SK-N-SH (cell line): ENCODE data around the gene TRPM3. TPM values are rescaled to one million over a fixed set of nuclear protein-coding genes. Genes with fewer than 3 reads are reported as not detected.

ENCODE experiments used
- CTCF ChIA-PET: fragments of 300-600, 350-600 bp; formaldehyde crosslinking; extraction: SDS; loops from one replicate; lab custom pipeline; 2021; lab: Yijun Ruan, JAX
- POLR2A ChIA-PET: fragments of 350-600 bp; sonication (Branson Sonifier 250); formaldehyde crosslinking; extraction: SDS; loops from one replicate; lab custom pipeline; 2020; ENCODE audit warnings: antibody characterized with exemption, inconsistent platforms; lab: Yijun Ruan, JAX
- DNase-seq: peaks from one replicate; pipeline ENCODE4 v3.0.0; 2012
- H2AFZ ChIP-seq: fragments of 200-600 bp; sonication (generic); 2 replicates; pipeline ENCODE4 v1.8.1; 2016; ENCODE audit warnings: antibody characterized with exemption, mild to moderate bottlenecking, low read depth
- H3F3A ChIP-seq: fragments of 200-600 bp; sonication (generic); replicated peaks from 2 replicates; pipeline ENCODE3; 2016; ENCODE audit warnings: antibody characterized with exemption, mild to moderate bottlenecking; ENCODE audit not compliant: insufficient read depth
- H3K27ac ChIP-seq, 2 experiments: fragments of 200-500 bp in 1 of 2; fragments of 200-600 bp in 1 of 2; sonication (Bioruptor generic) in 1 of 2; sonication (generic), shearing (Covaris generic) in 1 of 2; 2 replicates each; pipeline versions ENCODE4 v1.5.1 to v1.6.1; 2014 to 2016; ENCODE audit warnings: low read depth in 2 of 2, inconsistent platforms in 1 of 2, low read length in 1 of 2, mild to moderate bottlenecking in 1 of 2, mixed read lengths in 1 of 2
- H3K27me3 ChIP-seq: fragments of 200-600 bp; sonication (generic), shearing (Covaris generic); 2 replicates; pipeline ENCODE4 v1.6.1; 2016; ENCODE audit warnings: mixed run types; ENCODE audit not compliant: insufficient read depth
- H3K36me3 ChIP-seq, 2 experiments: fragments of 200-500 bp in 1 of 2; fragments of 200-600 bp in 1 of 2; sonication (Bioruptor generic) in 1 of 2; sonication (generic) in 1 of 2; replicated peaks in 1 of 2; 2 replicates each; pipeline versions ENCODE3 to v1.5.1; 2014 to 2016; ENCODE audit warnings: low read length in 1 of 2, mild to moderate bottlenecking in 1 of 2; ENCODE audit not compliant: insufficient read depth in 2 of 2, control insufficient read depth in 1 of 2
- H3K4me1 ChIP-seq, 2 experiments: fragments of 200-500 bp in 1 of 2; fragments of 200-600 bp in 1 of 2; sonication (Bioruptor generic) in 1 of 2; sonication (generic), shearing (Covaris generic) in 1 of 2; 2 replicates each; pipeline versions ENCODE4 v1.5.1 to v1.6.1; 2014 to 2016; ENCODE audit warnings: low read depth in 1 of 2, low read length in 1 of 2, mixed run types in 1 of 2; ENCODE audit not compliant: insufficient read depth in 2 of 2, control insufficient read depth in 1 of 2
- H3K4me2 ChIP-seq: fragments of 200-600 bp; sonication (generic), shearing (Covaris generic); 2 replicates; pipeline ENCODE4 v1.6.1; 2017; ENCODE audit warnings: mixed run types
- H3K4me3 ChIP-seq, 2 experiments: fragments of 200-500 bp in 1 of 2; fragments of 200-600 bp in 1 of 2; sonication (Bioruptor generic) in 1 of 2; sonication (generic), shearing (Covaris generic) in 1 of 2; 2 replicates each; pipeline versions ENCODE4 v1.5.1 to v1.8.1; 2014 to 2016; ENCODE audit warnings: low read depth in 2 of 2, inconsistent platforms in 1 of 2, low read length in 1 of 2, mild to moderate bottlenecking in 1 of 2, mixed read lengths in 1 of 2, moderate library complexity in 1 of 2
- H3K79me2 ChIP-seq: fragments of 200-600 bp; sonication (generic); 2 replicates; pipeline ENCODE4 v1.8.1; 2017; ENCODE audit warnings: mild to moderate bottlenecking; ENCODE audit not compliant: insufficient read depth
- H3K9ac ChIP-seq: fragments of 200-600 bp; sonication (generic); 2 replicates; pipeline ENCODE4 v1.6.1; 2017; ENCODE audit warnings: mixed run types
- H3K9me2 ChIP-seq: fragments of 200-600 bp; sonication (generic); 2 replicates; pipeline ENCODE4 v1.6.1; 2017; ENCODE audit warnings: mixed run types
- H3K9me3 ChIP-seq: fragments of 200-600 bp; sonication (generic); 2 replicates; pipeline ENCODE4 v1.6.1; 2017; ENCODE audit warnings: mixed run types, mild to moderate bottlenecking, moderate library complexity
- H4K20me1 ChIP-seq: fragments of 200-600 bp; sonication (generic); 2 replicates; pipeline ENCODE4 v1.6.1; 2017; ENCODE audit warnings: mild to moderate bottlenecking, mixed run types; ENCODE audit not compliant: insufficient read depth
- EP300 ChIP-seq, 2 experiments: IDR thresholded peaks; 2 replicates each; pipeline versions ENCODE4 v1.4.0 to v1.6.1; 2012; ENCODE audit warnings: borderline replicate concordance in 1 of 2, low read depth in 1 of 2, low read length in 1 of 2
- EZH2phosphoT487 ChIP-seq: fragments of 200-600 bp; sonication (generic); IDR thresholded peaks from 2 replicates; pipeline ENCODE4 v1.6.1; 2017; ENCODE audit warnings: low read depth, mixed run types, mild to moderate bottlenecking, antibody characterized with exemption, moderate library complexity, borderline replicate concordance
- FOSL2 ChIP-seq: IDR thresholded peaks from 2 replicates; pipeline ENCODE4 v1.4.0; 2012; ENCODE audit warnings: low read depth, mild to moderate bottlenecking, moderate library complexity, borderline replicate concordance
- FOXM1 ChIP-seq: IDR thresholded peaks from 2 replicates; pipeline ENCODE4 v1.4.0; 2012; ENCODE audit warnings: low read depth, mild to moderate bottlenecking
- IRF3 ChIP-seq: fragments of 150-350 bp; IDR thresholded peaks from 2 replicates; pipeline ENCODE4 v1.6.1; 2016; ENCODE audit warnings: mild to moderate bottlenecking, low read depth, low read length
- JUND ChIP-seq: IDR thresholded peaks from 2 replicates; pipeline ENCODE4 v1.4.0; 2012
- MEF2A ChIP-seq: IDR thresholded peaks from 2 replicates; pipeline ENCODE4 v1.4.0; 2012; ENCODE audit warnings: low read depth, borderline replicate concordance
- MXI1 ChIP-seq: IDR thresholded peaks from 2 replicates; pipeline ENCODE4 v1.6.1; 2012; ENCODE audit warnings: mild to moderate bottlenecking, low read depth, low read length, improper control_type of control experiment
- NFIC ChIP-seq: IDR thresholded peaks from 2 replicates; pipeline ENCODE4 v1.4.0; 2012; ENCODE audit warnings: borderline replicate concordance
- NRF1 ChIP-seq: IDR thresholded peaks from 2 replicates; pipeline ENCODE4 v1.6.1; 2012; ENCODE audit warnings: low read depth, mild to moderate bottlenecking, low read length
- PBX3 ChIP-seq: IDR thresholded peaks from 2 replicates; pipeline ENCODE4; 2012
- RAD21 ChIP-seq: IDR thresholded peaks from 2 replicates; pipeline ENCODE4 v1.6.1; 2012; ENCODE audit warnings: mild to moderate bottlenecking, low read length
- RCOR1 ChIP-seq: fragments of 150-350 bp; IDR thresholded peaks from 2 replicates; pipeline ENCODE4 v1.6.1; 2017; ENCODE audit warnings: antibody characterized with exemption, low read length
- REST ChIP-seq: IDR thresholded peaks from 2 replicates; pipeline ENCODE4 v1.6.1; 2012; ENCODE audit warnings: mild to moderate bottlenecking, low read depth, low read length, moderate library complexity
- SMC3 ChIP-seq: IDR thresholded peaks from 2 replicates; pipeline ENCODE4 v1.6.1; 2012; ENCODE audit warnings: low read depth, low read length, improper control_type of control experiment
- TCF12 ChIP-seq: IDR thresholded peaks from 2 replicates; pipeline ENCODE4 v1.4.0; 2012
- YY1 ChIP-seq: IDR thresholded peaks from 2 replicates; pipeline ENCODE4 v1.4.0; 2012; ENCODE audit warnings: low read depth, mild to moderate bottlenecking
- ZBTB33 ChIP-seq: IDR thresholded peaks from 2 replicates; pipeline ENCODE4 v1.4.0; 2012; ENCODE audit warnings: low read depth, borderline replicate concordance
- polyA plus RNA-seq, 3 experiments: library from polyadenylated mRNA; depleted of rRNA; stranded (reverse); fragments of >200 nt; gene quantifications; 2 replicates each; pipeline ENCODE4 v1.2.3, GENCODE V29; 2012

TRPM3 gene
- polyA plus RNA-seq, 1 of the 3 experiments (the other 2 are of a cell fraction), result not detected

- DNase-seq, result no peak
- CTCF ChIA-PET, result interaction anchor here (1.0 kb wide), 1 partner anchor 307 kb away, joined by 3 read pairs; no protein-coding TSS in a partner anchor
These were observed 174.3 kb downstream of the TRPM3 start for GRCh38 chr9:70947086-70947485.

GRCh38 chr9:70945301-70945700, 176.1 kb downstream of the TRPM3 start:
- Histone ChIP-seq H3K4me1 (peaks cover 0 to 5% of the 10 kb centered on the region in 2 experiments; a peak in 1 of 4 replicates), H3F3A (no peaks in the 10 kb centered on the region), H3K27ac (no peak overlapping the region), H3K4me2 (no peak overlapping the region), H3K79me2 (no peaks in the 10 kb centered on the region), H3K36me3 (no peaks in the 10 kb centered on the region), H3K9me3 (no peaks in the 10 kb centered on the region), H3K9ac (no peak overlapping the region), H3K4me3 (no peak overlapping the region), H3K9me2 (no peaks in the 10 kb centered on the region), H2AFZ (no peak overlapping the region), H3K27me3 (peaks cover 16% of the 10 kb centered on the region), H4K20me1 (no peaks in the 10 kb centered on the region)
- no peak for DNase-seq
- CTCF ChIA-PET, result no interaction called here
- POLR2A ChIA-PET, result no interaction called here
- TF ChIP-seq SMC3, result no peak
- TF ChIP-seq RAD21, result no peak
- no peak for TF ChIP-seq PBX3
- no peak for TF ChIP-seq EP300 (IDR thresholded peaks at IDR 0.05; ENCODE audit: borderline replicate concordance in 1 of 2, low read depth in 1 of 2, low read length in 1 of 2)
- TF ChIP-seq MEF2A, result no peak
- no peak for TF ChIP-seq IRF3
- no peak for TF ChIP-seq NRF1
- no peak for TF ChIP-seq NFIC
- no peak for TF ChIP-seq REST
- TF ChIP-seq YY1, result no peak

More at GRCh38 chr9:70947086-70947485, 174.3 kb downstream of the TRPM3 start:
- no peaks in the 10 kb centered on the region for H3K36me3 ChIP-seq
- H3K9ac ChIP-seq, result no peak overlapping the region
- no peaks in the 10 kb centered on the region for H3K9me2 ChIP-seq
- no peaks in the 10 kb centered on the region for H3K79me2 ChIP-seq
- TF ChIP-seq PBX3 (no peak), FOXM1 (no peak), EZH2phosphoT487 (no peak), YY1 (no peak), JUND (no peak), RCOR1 (no peak), RAD21 (no peak), MXI1 (no peak), TCF12 (no peak), FOSL2 (no peak), ZBTB33 (no peak)
- TF ChIP-seq, all 33 proteins: peak for 0
- Histone ChIP-seq H3F3A (no peaks in the 10 kb centered on the region), H3K4me2 (peak overlapping the region; percentile 54; the same call in 1 of the 2 replicates), H4K20me1 (no peaks in the 10 kb centered on the region), H2AFZ (no peak overlapping the region), H3K4me3 (no peak overlapping the region), H3K27ac (no peak overlapping the region), H3K9me3 (no peaks in the 10 kb centered on the region), H3K4me1 (peaks cover 0 to 5% of the 10 kb centered on the region in 2 experiments; a peak in 1 of 4 replicates), H3K27me3 (peaks cover 16% of the 10 kb centered on the region)
- POLR2A ChIA-PET, result no interaction called here
